ENCODE results near the gene CORO1C.

CORO1C gene

GRCh38 chr12:108616941-108617858, 114.1 kb downstream of the CORO1C start:
- no peak for DNase-seq (ENCODE audit: low read depth, low spot score)

GRCh38 chr12:108616359-108616758, 115.0 kb downstream of the CORO1C start:
- DNase-seq (ENCODE audit: low read depth, low spot score): no peak

- no peak for DNase-seq (ENCODE audit: low read depth, low spot score)
Measured at GRCh38 chr12:108615918-108616317, 115.4 kb downstream of the CORO1C start.

GRCh38 chr12:108614639-108615038, 116.7 kb downstream of the CORO1C start:
- no peak for DNase-seq (ENCODE audit: low read depth, low spot score)

- DNase-seq (ENCODE audit: low read depth, low spot score): no peak
Measured at GRCh38 chr12:108614041-108614440, 117.3 kb downstream of the CORO1C start.

- DNase-seq (ENCODE audit: low read depth, low spot score): no peak
Measured at GRCh38 chr12:108613548-108613947, 117.8 kb downstream of the CORO1C start.

- DNase-seq (ENCODE audit: low read depth, low spot score): peak; percentile 74
Measured at GRCh38 chr12:108612788-108613282, 118.5 kb downstream of the CORO1C start.

- DNase-seq (ENCODE audit: low read depth, low spot score): peak; percentile 77
Measured at GRCh38 chr12:108611884-108612415, 119.4 kb downstream of the CORO1C start.

- DNase-seq (ENCODE audit: low read depth, low spot score): no peak
Measured at GRCh38 chr12:108610856-108611605, 120.3 kb downstream of the CORO1C start.

GRCh38 chr12:108610336-108610815, 120.9 kb downstream of the CORO1C start:
- no peak for DNase-seq (ENCODE audit: low read depth, low spot score)

- DNase-seq (ENCODE audit: low read depth, low spot score): no peak
Measured at GRCh38 chr12:108609537-108610335, 121.6 kb downstream of the CORO1C start.

- DNase-seq (ENCODE audit: low read depth, low spot score): no peak
Measured at GRCh38 chr12:108608616-108609015, 122.7 kb downstream of the CORO1C start.

GRCh38 chr12:108607981-108608600, 123.2 kb downstream of the CORO1C start:
- no peak for DNase-seq (ENCODE audit: low read depth, low spot score)

- no peak for DNase-seq (ENCODE audit: low read depth, low spot score)
Measured at GRCh38 chr12:108606492-108606891, 124.8 kb downstream of the CORO1C start.

GRCh38 chr12:108605690-108606406, 125.5 kb downstream of the CORO1C start:
- DNase-seq (ENCODE audit: low read depth, low spot score): no peak

- no peak for DNase-seq (ENCODE audit: low read depth, low spot score)
Measured at GRCh38 chr12:108605000-108605689, 126.2 kb downstream of the CORO1C start.

GRCh38 chr12:108604208-108604941, 126.9 kb downstream of the CORO1C start:
- no peak for DNase-seq (ENCODE audit: low read depth, low spot score)

- no peak for DNase-seq (ENCODE audit: low read depth, low spot score)
Measured at GRCh38 chr12:108603743-108604142, 127.6 kb downstream of the CORO1C start.

All from ELF-1 (cell line).